A673 (cell line): ENCODE data around the gene TAS2R16. TPM values are rescaled to one million over a fixed set of nuclear protein-coding genes. Genes with fewer than 3 reads are reported as not detected.

Experiments used
- BruUV-seq: library from RNA; stranded (reverse); fragments of 400-500 nt; replicated peaks from 2 replicates; lab custom pipeline; 2021; lab: Mats Ljungman, UMichigan
- CTCF ChIA-PET: fragments of 300-600 bp; sonication (Branson Sonifier 250); formaldehyde crosslinking; loops from one replicate; lab custom pipeline; 2022; ENCODE audit warnings: antibody characterized with exemption; lab: Charles Lee
- POLR2A ChIA-PET: fragments of 300-600 bp; sonication (Branson Sonifier 250); formaldehyde crosslinking; loops from one replicate; lab custom pipeline; 2022; ENCODE audit warnings: antibody characterized with exemption; ENCODE audit not compliant: low non-redundant PET; lab: Charles Lee
- DNase-seq: peaks from one replicate; pipeline ENCODE4 v3.0.0-alpha.2; 2015; ENCODE audit warnings: low spot score
- H3K27ac ChIP-seq: fragments of 200-600 bp; sonication (generic); 2 replicates; pipeline ENCODE4 v1.5.1; 2016; ENCODE audit warnings: mixed run types, low read depth, mild to moderate bottlenecking, mixed read lengths, antibody characterized with exemption, low read length; ENCODE audit not compliant: poor library complexity, severe bottlenecking
- H3K27me3 ChIP-seq: fragments of 200-600 bp; sonication (generic); replicated peaks from 2 replicates; pipeline ENCODE4 v1.6.1; 2017; ENCODE audit warnings: mixed run types, low read depth, mild to moderate bottlenecking, mixed read lengths, antibody characterized with exemption, low read length; ENCODE audit not compliant: insufficient read depth, poor library complexity
- H3K36me3 ChIP-seq: fragments of 200-600 bp; sonication (generic); 2 replicates; pipeline ENCODE4 v1.6.1; 2016; ENCODE audit warnings: mixed run types, mild to moderate bottlenecking, mixed read lengths, antibody characterized with exemption, low read length; ENCODE audit not compliant: insufficient read depth, poor library complexity, severe bottlenecking
- H3K4me1 ChIP-seq: fragments of 200-600 bp; sonication (generic); 2 replicates; pipeline ENCODE4 v1.6.1; 2017; ENCODE audit warnings: mixed run types, mild to moderate bottlenecking, mixed read lengths, antibody characterized with exemption, low read length; ENCODE audit not compliant: insufficient read depth, poor library complexity, severe bottlenecking
- H3K4me3 ChIP-seq: fragments of 200-600 bp; sonication (generic); 2 replicates; pipeline ENCODE4 v1.5.1; 2016; ENCODE audit warnings: low read depth, mixed run types, mild to moderate bottlenecking, mixed read lengths, low read length; ENCODE audit not compliant: poor library complexity, severe bottlenecking
- H3K9me3 ChIP-seq: fragments of 200-600 bp; sonication (generic); 2 replicates; pipeline ENCODE4 v1.6.1; 2016; ENCODE audit warnings: mixed run types, low read depth, mild to moderate bottlenecking, mixed read lengths, antibody characterized with exemption, low read length; ENCODE audit not compliant: poor library complexity, severe bottlenecking
- EZH2 ChIP-seq: fragments of 200-600 bp; sonication (generic); IDR thresholded peaks from 2 replicates; pipeline ENCODE4 v1.6.1; 2017; ENCODE audit warnings: borderline replicate concordance, low read depth, mild to moderate bottlenecking, mixed read lengths, antibody characterized with exemption, low read length; ENCODE audit not compliant: poor library complexity, severe bottlenecking
- intact Hi-C: fragments of 100-400 bp; cut with micrococcal nuclease; formaldehyde crosslinking; loops from one replicate; pipeline ENCODE4 v1.10.0; 2022; ENCODE audit not compliant: unreplicated experiment
- total RNA-seq: library from RNA; stranded (reverse); gene quantifications from 2 replicates; pipeline ENCODE4 v1.2.3, GENCODE V29; 2021
- TF ChIP-seq, protein P1 (sequence below): fragments of 300-800, 200-600 bp; sonication (generic); conservative IDR thresholded peaks from 2 replicates; pipeline ENCODE4 v1.5.1; 2017; ENCODE audit warnings: low read depth, mild to moderate bottlenecking, antibody characterized with exemption, low read length, moderate library complexity, mixed read lengths

The TAS2R16 gene
- total RNA-seq, 1 experiment from 2014 or later: not detected

- intact Hi-C loops: no loop called here
- POLR2A ChIA-PET: no interaction called here
- BruUV-seq: no TSS peak
- DNase-seq: no peak
- Histone ChIP-seq H3K9me3 (no peaks in the 10 kb centered on the region), H3K36me3 (no peaks in the 10 kb centered on the region), H3K4me3 (no peak overlapping the region), H3K4me1 (peaks cover 11% of the 10 kb centered on the region), H3K27me3 (no peaks in the 10 kb centered on the region), H3K27ac (no peak overlapping the region)
- no peak for TF ChIP-seq EZH2
- TF ChIP-seq, protein P1, sequence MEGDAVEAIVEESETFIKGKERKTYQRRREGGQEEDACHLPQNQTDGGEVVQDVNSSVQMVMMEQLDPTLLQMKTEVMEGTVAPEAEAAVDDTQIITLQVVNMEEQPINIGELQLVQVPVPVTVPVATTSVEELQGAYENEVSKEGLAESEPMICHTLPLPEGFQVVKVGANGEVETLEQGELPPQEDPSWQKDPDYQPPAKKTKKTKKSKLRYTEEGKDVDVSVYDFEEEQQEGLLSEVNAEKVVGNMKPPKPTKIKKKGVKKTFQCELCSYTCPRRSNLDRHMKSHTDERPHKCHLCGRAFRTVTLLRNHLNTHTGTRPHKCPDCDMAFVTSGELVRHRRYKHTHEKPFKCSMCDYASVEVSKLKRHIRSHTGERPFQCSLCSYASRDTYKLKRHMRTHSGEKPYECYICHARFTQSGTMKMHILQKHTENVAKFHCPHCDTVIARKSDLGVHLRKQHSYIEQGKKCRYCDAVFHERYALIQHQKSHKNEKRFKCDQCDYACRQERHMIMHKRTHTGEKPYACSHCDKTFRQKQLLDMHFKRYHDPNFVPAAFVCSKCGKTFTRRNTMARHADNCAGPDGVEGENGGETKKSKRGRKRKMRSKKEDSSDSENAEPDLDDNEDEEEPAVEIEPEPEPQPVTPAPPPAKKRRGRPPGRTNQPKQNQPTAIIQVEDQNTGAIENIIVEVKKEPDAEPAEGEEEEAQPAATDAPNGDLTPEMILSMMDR: no peak
- CTCF ChIA-PET: no interaction called here
Measured at GRCh38 chr7:123039269-123039668, 43.8 kb upstream of the TAS2R16 start.

DNA sequence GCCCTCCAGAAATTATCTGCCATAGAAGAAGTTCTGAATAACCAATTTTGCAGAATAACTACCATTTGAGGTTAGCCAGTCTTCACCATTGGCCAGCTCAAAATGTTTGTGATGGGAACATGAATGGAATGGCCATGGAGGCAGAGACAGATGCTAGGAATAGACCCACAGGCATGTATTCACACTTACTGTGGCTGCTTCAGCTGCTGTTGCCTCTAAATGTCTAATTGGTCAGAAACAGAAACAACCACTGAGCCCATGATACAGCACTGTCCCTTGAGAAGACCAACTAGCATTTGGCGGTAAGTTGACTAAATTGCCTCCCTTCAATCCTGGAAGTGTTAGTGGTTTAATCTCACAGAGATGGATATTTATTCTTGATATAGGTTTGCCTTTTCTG is 38.6 kb upstream of the TAS2R16 start:
- POLR2A ChIA-PET: no interaction called here
- peaks cover 4% of the 10 kb centered on the region for H3K4me1 ChIP-seq
- H3K9me3 ChIP-seq: peaks cover 5% of the 10 kb centered on the region
- no peaks in the 10 kb centered on the region for H3K27me3 ChIP-seq
- DNase-seq: no peak
- CTCF ChIA-PET: no interaction called here
- TF ChIP-seq EZH2: no peak
- TF ChIP-seq, protein P1: no peak
- intact Hi-C loops: no loop called here
- H3K36me3 ChIP-seq: no peaks in the 10 kb centered on the region
- no TSS peak for BruUV-seq
- H3K27ac ChIP-seq: no peak overlapping the region
- no peak overlapping the region for H3K4me3 ChIP-seq

- intact Hi-C loops: no loop called here
- CTCF ChIA-PET: no interaction called here
- Histone ChIP-seq H3K36me3 (no peaks in the 10 kb centered on the region), H3K27me3 (no peaks in the 10 kb centered on the region), H3K4me3 (no peak overlapping the region), H3K4me1 (peaks cover 6% of the 10 kb centered on the region), H3K27ac (no peak overlapping the region), H3K9me3 (peaks cover 5% of the 10 kb centered on the region)
- POLR2A ChIA-PET: no interaction called here
- no peak for TF ChIP-seq EZH2
- TF ChIP-seq, protein P1: no peak
- no peak for DNase-seq
- BruUV-seq: no TSS peak
Measured at GRCh38 chr7:123030631-123031030, 35.1 kb upstream of the TAS2R16 start.
